ENCODE measurements around the gene LITAF.

GRCh38 chr16:11547118-11547916 lies 39.4 kb downstream of the LITAF start:
- TF ChIP-seq POLR2A (IDR thresholded peaks at IDR 0.05), result no peak
- no peak for TF ChIP-seq CTCF (IDR thresholded peaks at IDR 0.05)

Measured in testis (tissue), 2 donors.